ENCODE measurements around the gene VPS41. TPM values are rescaled to one million over a fixed set of nuclear protein-coding genes. Genes with fewer than 3 reads are reported as not detected.

VPS41 gene
- total RNA-seq, 1 experiment from 2014 or later = 92.3 TPM

DNA sequence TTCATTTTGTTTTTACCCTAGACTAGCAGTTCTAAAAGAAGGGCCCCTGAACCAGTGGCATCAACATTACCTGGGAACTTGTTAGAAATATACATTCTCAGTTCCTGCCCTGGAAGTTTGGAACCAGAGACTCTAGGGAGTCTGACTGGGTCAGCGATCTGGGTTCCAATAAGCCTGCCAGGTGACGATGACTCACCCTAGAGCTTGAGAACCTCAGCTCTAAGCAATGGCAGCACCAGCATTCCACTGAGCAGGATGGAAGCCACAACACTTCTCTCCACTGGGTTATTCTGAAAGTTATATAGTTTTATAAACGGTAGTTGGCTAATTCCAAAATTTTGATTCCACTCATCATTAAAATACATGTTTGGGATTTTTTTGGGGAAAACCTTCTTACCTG is 180.8 kb downstream of the VPS41 start:
- no peaks in the 10 kb centered on the region for H4K20me1 ChIP-seq (ENCODE audit: insufficient read depth)
- ChIA-PET CTCF (no interaction called here), POLR2A (ENCODE audit: unreplicated experiment) (no interaction called here)
- no peaks in the 10 kb centered on the region for H3K4me1 ChIP-seq (replicated peaks; ENCODE audit: insufficient read depth)
- no peaks in the 10 kb centered on the region for H3K79me2 ChIP-seq (ENCODE audit: low read depth)
- H3K27ac ChIP-seq = no peak overlapping the region
- no peaks in the 10 kb centered on the region for H3K27me3 ChIP-seq (ENCODE audit: insufficient read depth, low read depth)
- no peak overlapping the region for H3K4me2 ChIP-seq
- intact Hi-C loops (cut with micrococcal nuclease; ENCODE audit: unreplicated experiment) = no loop called here
- DNase-seq = no peak
- BruUV-seq (replicated peaks) = no TSS peak
- TF ChIP-seq, protein P1, sequence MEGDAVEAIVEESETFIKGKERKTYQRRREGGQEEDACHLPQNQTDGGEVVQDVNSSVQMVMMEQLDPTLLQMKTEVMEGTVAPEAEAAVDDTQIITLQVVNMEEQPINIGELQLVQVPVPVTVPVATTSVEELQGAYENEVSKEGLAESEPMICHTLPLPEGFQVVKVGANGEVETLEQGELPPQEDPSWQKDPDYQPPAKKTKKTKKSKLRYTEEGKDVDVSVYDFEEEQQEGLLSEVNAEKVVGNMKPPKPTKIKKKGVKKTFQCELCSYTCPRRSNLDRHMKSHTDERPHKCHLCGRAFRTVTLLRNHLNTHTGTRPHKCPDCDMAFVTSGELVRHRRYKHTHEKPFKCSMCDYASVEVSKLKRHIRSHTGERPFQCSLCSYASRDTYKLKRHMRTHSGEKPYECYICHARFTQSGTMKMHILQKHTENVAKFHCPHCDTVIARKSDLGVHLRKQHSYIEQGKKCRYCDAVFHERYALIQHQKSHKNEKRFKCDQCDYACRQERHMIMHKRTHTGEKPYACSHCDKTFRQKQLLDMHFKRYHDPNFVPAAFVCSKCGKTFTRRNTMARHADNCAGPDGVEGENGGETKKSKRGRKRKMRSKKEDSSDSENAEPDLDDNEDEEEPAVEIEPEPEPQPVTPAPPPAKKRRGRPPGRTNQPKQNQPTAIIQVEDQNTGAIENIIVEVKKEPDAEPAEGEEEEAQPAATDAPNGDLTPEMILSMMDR (conservative IDR thresholded peaks at IDR 0.05) = no peak
- TF ChIP-seq EZH2 (IDR thresholded peaks at IDR 0.05; ENCODE audit: low read depth) = no peak
- H3K36me3 ChIP-seq (ENCODE audit: low read depth) = no peaks in the 10 kb centered on the region
- no peaks in the 10 kb centered on the region for H3K9me3 ChIP-seq (ENCODE audit: insufficient read depth, low read depth)
- H2AFZ ChIP-seq = no peak overlapping the region
- H3F3A ChIP-seq (ENCODE audit: insufficient read depth, low read depth) = no peaks in the 10 kb centered on the region
- no peaks in the 10 kb centered on the region for H3K9me2 ChIP-seq (ENCODE audit: insufficient read depth)
- H3K4me3 ChIP-seq = no peak overlapping the region

DNA sequence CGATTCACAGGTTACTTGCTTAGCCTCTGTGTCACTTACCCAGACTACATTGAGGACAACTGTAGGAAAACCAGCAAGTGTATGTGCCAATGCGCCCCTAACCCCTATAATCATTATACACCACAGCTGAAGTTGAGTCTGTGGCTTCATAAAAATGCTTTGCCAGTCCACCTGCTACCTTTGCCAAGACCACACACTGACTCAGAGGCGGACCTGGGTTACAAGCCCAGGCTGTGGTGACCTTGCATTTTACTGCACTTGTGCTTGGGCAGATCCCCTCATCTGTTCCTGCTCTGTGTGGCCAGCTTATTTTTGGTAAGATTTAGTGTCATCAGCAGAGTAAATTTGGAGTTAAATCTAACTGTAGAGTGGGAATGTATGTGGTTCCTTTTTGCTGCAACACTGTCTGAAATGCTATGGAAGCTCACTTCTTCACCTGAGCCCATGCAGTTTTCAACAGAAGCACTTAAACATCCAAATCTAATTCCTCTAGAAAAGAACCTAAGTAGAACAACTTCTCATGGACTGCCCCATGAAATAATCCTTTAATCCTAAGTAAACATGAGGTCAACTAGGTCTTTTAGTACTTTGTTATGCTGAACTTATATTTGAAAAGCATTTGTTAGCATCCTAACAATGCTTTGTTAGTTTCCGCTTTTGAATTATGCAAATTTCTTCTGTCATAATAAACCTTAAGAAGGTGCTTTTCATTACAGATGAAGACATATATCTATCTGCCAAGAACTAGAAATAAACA is 181.6 kb downstream of the VPS41 start:
- Histone ChIP-seq H2AFZ (no peak overlapping the region), H3K79me2 (ENCODE audit: low read depth) (no peaks in the 10 kb centered on the region), H4K20me1 (ENCODE audit: insufficient read depth) (no peaks in the 10 kb centered on the region), H3K27ac (no peak overlapping the region), H3K4me1 (replicated peaks; ENCODE audit: insufficient read depth) (no peaks in the 10 kb centered on the region), H3K27me3 (ENCODE audit: insufficient read depth, low read depth) (no peaks in the 10 kb centered on the region), H3K36me3 (ENCODE audit: low read depth) (no peaks in the 10 kb centered on the region), H3K4me2 (no peak overlapping the region), H3F3A (ENCODE audit: insufficient read depth, low read depth) (no peaks in the 10 kb centered on the region), H3K4me3 (no peak overlapping the region), H3K9me3 (ENCODE audit: insufficient read depth, low read depth) (no peaks in the 10 kb centered on the region), H3K9me2 (ENCODE audit: insufficient read depth) (no peaks in the 10 kb centered on the region)
- no TSS peak for BruUV-seq (replicated peaks)
- no peak for DNase-seq
- ChIA-PET POLR2A (ENCODE audit: unreplicated experiment) (no interaction called here), CTCF (interaction anchor here (0.7 kb wide), 1 partner anchor 805 kb away, joined by 3 read pairs; no protein-coding TSS in a partner anchor)
- intact Hi-C loops (cut with micrococcal nuclease; ENCODE audit: unreplicated experiment) = no loop called here
- TF ChIP-seq, protein P1 (conservative IDR thresholded peaks at IDR 0.05) = no peak
- TF ChIP-seq EZH2 (IDR thresholded peaks at IDR 0.05; ENCODE audit: low read depth) = no peak

DNA sequence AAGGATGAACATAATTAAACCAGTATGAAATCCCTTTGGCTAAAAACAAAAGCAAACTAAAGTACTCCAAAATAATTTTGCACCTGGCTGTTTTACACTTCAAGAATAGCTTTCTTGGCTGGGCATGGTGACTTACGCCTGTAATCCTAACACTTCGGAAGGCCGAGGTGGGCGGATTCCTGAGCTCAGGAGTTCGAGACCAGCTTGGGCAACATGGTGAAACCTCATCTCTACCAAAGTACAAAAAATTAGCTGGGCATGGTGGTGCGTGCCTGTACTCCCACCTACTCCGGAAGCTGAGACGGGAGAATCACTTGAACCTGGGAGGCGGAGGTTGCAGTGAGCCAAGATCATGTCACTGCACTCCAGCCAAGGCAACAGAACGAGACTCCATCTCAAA is 185.7 kb downstream of the VPS41 start:
- Histone ChIP-seq H3K9me2 (ENCODE audit: insufficient read depth) (no peaks in the 10 kb centered on the region), H3K27me3 (ENCODE audit: insufficient read depth, low read depth) (no peaks in the 10 kb centered on the region), H3K4me2 (no peak overlapping the region), H3K36me3 (ENCODE audit: low read depth) (no peaks in the 10 kb centered on the region), H3K9me3 (ENCODE audit: insufficient read depth, low read depth) (no peaks in the 10 kb centered on the region), H3K79me2 (ENCODE audit: low read depth) (no peaks in the 10 kb centered on the region), H3K27ac (no peak overlapping the region), H2AFZ (no peak overlapping the region), H3F3A (ENCODE audit: insufficient read depth, low read depth) (no peaks in the 10 kb centered on the region), H3K4me1 (replicated peaks; ENCODE audit: insufficient read depth) (no peaks in the 10 kb centered on the region), H3K4me3 (no peak overlapping the region), H4K20me1 (ENCODE audit: insufficient read depth) (no peaks in the 10 kb centered on the region)
- no peak for DNase-seq
- BruUV-seq (replicated peaks) = no TSS peak
- TF ChIP-seq EZH2 (IDR thresholded peaks at IDR 0.05; ENCODE audit: low read depth) = no peak
- TF ChIP-seq, protein P1 (conservative IDR thresholded peaks at IDR 0.05) = no peak
- ChIA-PET POLR2A (ENCODE audit: unreplicated experiment) (no interaction called here), CTCF (no interaction called here)
- intact Hi-C loops (cut with micrococcal nuclease; ENCODE audit: unreplicated experiment) = no loop called here

Data from PC-9 (cell line).